B cell (primary cell): Measurements from ENCODE around the gene XXYLT1. TPM values are rescaled to one million over a fixed set of nuclear protein-coding genes. Genes with fewer than 3 reads are reported as not detected.

Experiments used
- ATAC-seq: fragments of 200-7000 bp; cut with Tn5 transposase; one replicate; pipeline ENCODE4 v1.10.0; 2021; ENCODE audit warnings: low read depth, mild to moderate bottlenecking, moderate number of reproducible peaks, moderate library complexity
- CTCF ChIA-PET: fragments of 350-600 bp; sonication (Branson Sonifier 250); formaldehyde crosslinking; loops from one replicate; lab custom pipeline; 2021; ENCODE audit warnings: antibody characterized with exemption, inconsistent platforms; lab: Charles Lee
- POLR2A ChIA-PET: fragments of 350-600 bp; sonication (Branson Sonifier 250); formaldehyde crosslinking; loops from one replicate; lab custom pipeline; 2021; ENCODE audit warnings: antibody characterized with exemption; lab: Charles Lee
- DNase-seq: peaks from one replicate; pipeline ENCODE4 v3.0.0; 2013
- H2AFZ ChIP-seq: 2 replicates; pipeline ENCODE4 v1.6.1; 2012; ENCODE audit warnings: mild to moderate bottlenecking, low read depth, low read length; ENCODE audit not compliant: insufficient read depth, poor library complexity, severe bottlenecking
- H3K27ac ChIP-seq, 2 donors: 1 replicate in 1 of 2; 2 replicates in 1 of 2; pipeline ENCODE4 v1.5.1; 2012 to 2013; ENCODE audit warnings: low read length in 2 of 2, mild to moderate bottlenecking in 2 of 2, moderate library complexity in 1 of 2
- H3K27me3 ChIP-seq, 4 experiments: fragments of 200-600 bp in 1 of 4; sonication (generic) in 1 of 4; replicated peaks in 1 of 4; 1 replicate in 2 of 4; 2 replicates in 2 of 4; pipeline versions ENCODE4 v1.6.1 to v1.7.0; 2013 to 2016; ENCODE audit warnings: low read length in 3 of 4, mild to moderate bottlenecking in 2 of 4, mixed read lengths in 1 of 4, moderate library complexity in 1 of 4; ENCODE audit not compliant: insufficient read depth in 4 of 4, control insufficient read depth in 3 of 4; ENCODE audit errors: control extremely low read depth in 1 of 4
- H3K36me3 ChIP-seq, 2 experiments: replicated peaks in 1 of 2; 1 replicate in 1 of 2; 2 replicates in 1 of 2; pipeline versions ENCODE4 v1.6.1 to v1.7.1; 2013; ENCODE audit warnings: low read length in 1 of 2; ENCODE audit not compliant: insufficient read depth in 2 of 2, control insufficient read depth in 1 of 2; ENCODE audit errors: control extremely low read depth in 1 of 2, extremely low read depth in 1 of 2
- H3K4me1 ChIP-seq, 2 donors: fragments of 200-600 bp in 1 of 2; sonication (generic) in 1 of 2; 1 replicate in 1 of 2; 2 replicates in 1 of 2; pipeline versions ENCODE4 v1.5.1 to v1.6.1; 2013 to 2017; ENCODE audit warnings: low read length in 2 of 2; ENCODE audit not compliant: control insufficient read depth in 2 of 2, insufficient read depth in 2 of 2
- H3K4me2 ChIP-seq: replicated peaks from 2 replicates; pipeline ENCODE3; 2012; ENCODE audit warnings: mild to moderate bottlenecking, low read depth, low read length; ENCODE audit not compliant: poor library complexity, severe bottlenecking
- H3K4me3 ChIP-seq, 5 experiments: fragments of 200-600 bp in 1 of 5; sonication (generic) in 1 of 5; 1 replicate in 3 of 5; 2 replicates in 2 of 5; pipeline versions ENCODE4 v1.5.1 to v1.7.0; 2011 to 2016; ENCODE audit warnings: low read length in 4 of 5, mild to moderate bottlenecking in 4 of 5, low read depth in 2 of 5, control low read depth in 1 of 5, moderate library complexity in 1 of 5; ENCODE audit not compliant: insufficient read depth in 1 of 5; ENCODE audit errors: control extremely low read depth in 1 of 5, extremely low read depth in 1 of 5
- H3K79me2 ChIP-seq: fragments of 200-600 bp; sonication (generic); one replicate; pipeline ENCODE4 v1.6.0; 2016; ENCODE audit warnings: low read length; ENCODE audit not compliant: control insufficient read depth, insufficient read depth
- H3K9ac ChIP-seq: fragments of 200-600 bp; sonication (generic); 2 replicates; pipeline ENCODE4 v1.6.1; 2017; ENCODE audit warnings: mild to moderate bottlenecking, low read length, moderate library complexity
- H3K9me3 ChIP-seq, 3 donors: one replicate each; pipeline versions ENCODE4 v1.6.1 to v1.7.1; 2013; ENCODE audit warnings: low read length in 2 of 3; ENCODE audit not compliant: control insufficient read depth in 2 of 3, insufficient read depth in 1 of 3; ENCODE audit errors: control extremely low read depth in 1 of 3
- H4K20me1 ChIP-seq: 2 replicates; pipeline ENCODE4 v1.6.0; 2012; ENCODE audit warnings: mild to moderate bottlenecking, low read length; ENCODE audit not compliant: insufficient read depth, control insufficient read depth, poor library complexity, severe bottlenecking
- H3K27ac Mint-ChIP-seq: one replicate; pipeline ENCODE4 v1.8.0; 2021; ENCODE audit warnings: mixed read lengths
- H3K27me3 Mint-ChIP-seq: one replicate; pipeline ENCODE4 v1.8.0; 2021; ENCODE audit warnings: mixed read lengths
- H3K4me1 Mint-ChIP-seq: one replicate; pipeline ENCODE4 v1.8.0; 2021; ENCODE audit warnings: mixed read lengths
- H3K4me3 Mint-ChIP-seq: one replicate; pipeline ENCODE4 v1.8.0; 2021; ENCODE audit warnings: mixed read lengths
- H3K9me3 Mint-ChIP-seq: one replicate; pipeline ENCODE4 v1.8.0; 2022; ENCODE audit warnings: mixed read lengths; ENCODE audit not compliant: insufficient read depth
- CTCF ChIP-seq: fragments of 200-600 bp; IDR thresholded peaks from one replicate; pipeline ENCODE4 v1.8.0; 2022; ENCODE audit warnings: antibody characterized with exemption, mild to moderate bottlenecking
- EZH2 ChIP-seq: IDR thresholded peaks from 2 replicates; pipeline ENCODE4 v1.6.1; 2012; ENCODE audit warnings: borderline replicate concordance, low read depth, mild to moderate bottlenecking, moderate library complexity, low read length; ENCODE audit not compliant: insufficient read depth, poor library complexity, severe bottlenecking
- WGBS: methylation state at CpG from one replicate; pipeline ENCODE4 v1.1.5; 2013; ENCODE audit warnings: missing lambda C conversion rate; ENCODE audit not compliant: insufficient coverage; 5-methylcytosine and 5-hydroxymethylcytosine counted together
- intact Hi-C: fragments of 100-400 bp; cut with micrococcal nuclease; formaldehyde crosslinking; loops from one replicate; pipeline ENCODE4 v1.10.0; 2022
- polyA plus RNA-seq: library from polyadenylated mRNA; depleted of rRNA; stranded (reverse); fragments of >200 nt; gene quantifications from 2 replicates; pipeline ENCODE4 v1.2.3, GENCODE V29; 2012
- total RNA-seq, 2 donors: library from RNA; stranded (reverse); fragments of 120-200 nt in 1 of 2; gene quantifications; 1 replicate in 1 of 2; 2 replicates in 1 of 2; pipeline versions ENCODE4 v1.2.3 to v1.2.4, GENCODE V29; 2013 to 2022

Gene XXYLT1
- total and polyA plus RNA-seq, 2 donors (not counting 1 experiment from before 2014, with no cell fraction given) = 2.6 to 11.2 TPM

GRCh38 chr3:195254454-195255175 lies 16.3 kb downstream of the XXYLT1 start:
- Histone ChIP-seq H3K27ac (no peak overlapping the region), H3K36me3 (no peaks in the 10 kb centered on the region), H3K4me3 (no peak overlapping the region), H3K9me3 (no peaks in the 10 kb centered on the region), H2AFZ (no peak overlapping the region), H3K4me1 (peaks cover 15 to 20% of the 10 kb centered on the region in 2 donors), H3K4me2 (no peak overlapping the region), H3K79me2 (no peaks in the 10 kb centered on the region), H3K9ac (no peak overlapping the region), H3K27me3 (no peaks in the 10 kb centered on the region), H4K20me1 (no peaks in the 10 kb centered on the region)
- 95% methylated on average over 13 of the region's 16 CpGs for WGBS
- DNase-seq (no peak), ATAC-seq (no peak)
- intact Hi-C loops = loop anchor here (5.0 kb wide), 1 partner anchor 107 kb away; no protein-coding TSS in a partner anchor
- H3K4me3 Mint-ChIP-seq = no peak overlapping the region
- ChIA-PET POLR2A (no interaction called here), CTCF (interaction anchor here (2.2 to 2.4 kb wide), 2 partner anchors 16 to 148 kb away, joined by 9 to 10 read pairs; partner anchors contain the start of gene XXYLT1)
- no peaks in the 10 kb centered on the region for H3K9me3 Mint-ChIP-seq
- no peak overlapping the region for H3K27ac Mint-ChIP-seq
- H3K4me1 Mint-ChIP-seq = peaks cover 32% of the 10 kb centered on the region
- H3K27me3 Mint-ChIP-seq = no peaks in the 10 kb centered on the region
- TF ChIP-seq EZH2 (no peak), CTCF (no peak)

- TF ChIP-seq CTCF = no peak
- no peak for TF ChIP-seq EZH2
- Mint-ChIP-seq H3K27ac (no peak overlapping the region), H3K4me3 (no peak overlapping the region), H3K4me1 (peaks cover 30% of the 10 kb centered on the region), H3K9me3 (no peaks in the 10 kb centered on the region), H3K27me3 (no peaks in the 10 kb centered on the region)
- H2AFZ ChIP-seq = no peak overlapping the region
- ATAC-seq (no peak), DNase-seq (no peak)
- no peaks in the 10 kb centered on the region for H3K36me3 ChIP-seq
- 100% methylated on average over 10 of the region's 10 CpGs for WGBS
- H3K79me2 ChIP-seq = no peaks in the 10 kb centered on the region
- no peak overlapping the region for H3K9ac ChIP-seq
- CTCF ChIA-PET = no interaction called here
- POLR2A ChIA-PET = interaction anchor here (0.5 kb wide), 1 partner anchor 97 kb away, joined by 3 read pairs; no protein-coding TSS in a partner anchor
- peaks cover 9 to 14% of the 10 kb centered on the region in 2 donors for H3K4me1 ChIP-seq
- no peak overlapping the region for H3K27ac ChIP-seq
- no peak overlapping the region for H3K4me2 ChIP-seq
- H3K27me3 ChIP-seq = no peaks in the 10 kb centered on the region
- H4K20me1 ChIP-seq = no peaks in the 10 kb centered on the region
- H3K4me3 ChIP-seq = no peak overlapping the region
- no peaks in the 10 kb centered on the region for H3K9me3 ChIP-seq
- intact Hi-C loops = no loop called here
Observed at GRCh38 chr3:195253923-195254432, 17.0 kb downstream of the XXYLT1 start.
